Endothelial cell of umbilical vein (primary cell): ENCODE measurements around the gene CCDC39. TPM values are rescaled to one million over a fixed set of nuclear protein-coding genes. Genes with fewer than 3 reads are reported as not detected.

ENCODE experiments used
- BruUV-seq: library from RNA; stranded (reverse); fragments of 400-500 nt; replicated peaks from 2 replicates; lab custom pipeline; 2021; lab: Mats Ljungman, UMichigan
- CTCF ChIA-PET: fragments of 300-600, 350-600 bp; sonication (Branson Sonifier 250); formaldehyde crosslinking; loops from one replicate; lab custom pipeline; 2021; ENCODE audit warnings: antibody characterized with exemption, inconsistent platforms; lab: Charles Lee
- POLR2A ChIA-PET: fragments of 300-600, 350-600 bp; sonication (Branson Sonifier 250); formaldehyde crosslinking; loops from one replicate; lab custom pipeline; 2021; ENCODE audit warnings: antibody characterized with exemption, inconsistent platforms; lab: Charles Lee
- DNase-seq: peaks from one replicate; pipeline ENCODE4 v3.0.0-alpha.2; 2011; ENCODE audit warnings: low read depth, low spot score
- FAIRE-seq: peaks from 2 replicates; lab custom pipeline; 2011; peaks lifted over from hg19 to GRCh38; lab: Jason Lieb, UNC
- H2AFZ ChIP-seq: 2 replicates; pipeline ENCODE4 v1.6.0; 2012; ENCODE audit warnings: low read depth, low read length, control low read depth, inconsistent platforms
- H3K27ac ChIP-seq: 2 replicates; pipeline ENCODE4 v1.5.1; 2011; ENCODE audit warnings: low read depth, mild to moderate bottlenecking, control low read depth, low read length, moderate library complexity; ENCODE audit not compliant: insufficient read depth
- H3K27me3 ChIP-seq, 2 experiments: 2 replicates each; pipeline versions ENCODE4 v1.6.0 to v1.6.1; 2011; ENCODE audit warnings: low read length in 2 of 2, mixed read lengths in 1 of 2; ENCODE audit not compliant: control insufficient read depth in 2 of 2, insufficient read depth in 2 of 2
- H3K36me3 ChIP-seq, 2 experiments: 2 replicates in 1 of 2; 3 replicates in 1 of 2; pipeline ENCODE4 v1.5.1; 2011; ENCODE audit warnings: low read length in 2 of 2, mild to moderate bottlenecking in 1 of 2, moderate library complexity in 1 of 2; ENCODE audit not compliant: control insufficient read depth in 2 of 2, insufficient read depth in 2 of 2; ENCODE audit errors: extremely low read depth in 1 of 2
- H3K4me1 ChIP-seq: 3 replicates; pipeline ENCODE4 v1.5.1; 2011; ENCODE audit warnings: mild to moderate bottlenecking, low read length; ENCODE audit not compliant: control insufficient read depth, insufficient read depth; ENCODE audit errors: extremely low read depth
- H3K4me2 ChIP-seq: 2 replicates; pipeline ENCODE4 v1.6.1; 2011; ENCODE audit warnings: low read length, control low read depth, mixed read lengths; ENCODE audit not compliant: insufficient read depth
- H3K4me3 ChIP-seq, 3 experiments: fragments of 200-600 bp in 1 of 3; sonication (generic), shearing (Covaris generic) in 1 of 3; replicated peaks in 1 of 3; 2 replicates each; pipeline ENCODE4 v1.5.1; 2011 to 2016; ENCODE audit warnings: control low read depth in 3 of 3, low read length in 3 of 3, mild to moderate bottlenecking in 2 of 3, inconsistent platforms in 1 of 3, low read depth in 1 of 3, moderate library complexity in 1 of 3; ENCODE audit not compliant: insufficient read depth in 1 of 3
- H3K79me2 ChIP-seq: 2 replicates; pipeline ENCODE4 v1.6.0; 2012; ENCODE audit warnings: low read length, inconsistent platforms; ENCODE audit not compliant: control insufficient read depth, insufficient read depth
- H3K9ac ChIP-seq: replicated peaks from 2 replicates; pipeline ENCODE3; 2011; ENCODE audit warnings: low read length, control low read depth; ENCODE audit not compliant: insufficient read depth; ENCODE audit errors: extremely low read depth
- H3K9me1 ChIP-seq: replicated peaks from 3 replicates; pipeline ENCODE4 v1.6.0; 2011; ENCODE audit warnings: mild to moderate bottlenecking, low read length; ENCODE audit not compliant: control insufficient read depth, insufficient read depth; ENCODE audit errors: extremely low read depth
- H3K9me3 ChIP-seq: replicated peaks from 2 replicates; pipeline ENCODE4 v1.5.1; 2012; ENCODE audit warnings: low read length, inconsistent platforms; ENCODE audit not compliant: control insufficient read depth, insufficient read depth
- H4K20me1 ChIP-seq: replicated peaks from 2 replicates; pipeline ENCODE3; 2011; ENCODE audit warnings: mild to moderate bottlenecking, low read length; ENCODE audit not compliant: control insufficient read depth, insufficient read depth; ENCODE audit errors: extremely low read depth
- EZH2 ChIP-seq: IDR thresholded peaks from 2 replicates; pipeline ENCODE4 v1.6.1; 2012; ENCODE audit warnings: borderline replicate concordance, low read depth, mild to moderate bottlenecking, moderate library complexity, low read length, inconsistent platforms; ENCODE audit not compliant: severe bottlenecking
- FOS ChIP-seq: IDR thresholded peaks from 2 replicates; pipeline ENCODE4 v1.6.1; 2011; ENCODE audit warnings: mild to moderate bottlenecking, low read length, moderate library complexity, borderline replicate concordance; ENCODE audit not compliant: insufficient read depth
- GATA2 ChIP-seq: IDR thresholded peaks from 2 replicates; pipeline ENCODE4 v1.7.0; 2011; ENCODE audit warnings: low read depth, mild to moderate bottlenecking, moderate library complexity, mixed read lengths, low read length; ENCODE audit not compliant: insufficient read length, insufficient read depth
- JUN ChIP-seq: IDR thresholded peaks from 2 replicates; pipeline ENCODE4 v1.6.1; 2011; ENCODE audit warnings: borderline replicate concordance, low read depth; ENCODE audit not compliant: insufficient read length, insufficient read depth
- MYC ChIP-seq: IDR thresholded peaks from one replicate; pipeline ENCODE4 v1.6.1; 2011; ENCODE audit warnings: mild to moderate bottlenecking, low read depth, low read length
- POLR2A ChIP-seq: IDR thresholded peaks from 2 replicates; pipeline ENCODE4 v1.6.1; 2012; ENCODE audit warnings: low read depth, mild to moderate bottlenecking, control low read depth, low read length
- POLR2AphosphoS5 ChIP-seq: IDR thresholded peaks from 2 replicates; pipeline ENCODE4 v1.6.1; 2012; ENCODE audit warnings: low read depth, mild to moderate bottlenecking, control low read depth, low read length, moderate library complexity; ENCODE audit not compliant: insufficient read depth
- dilution Hi-C: fragments of 300-500 bp; cut with MboI; formaldehyde crosslinking; loops from one replicate; pipeline ENCODE4 v1.15.0; 2019; ENCODE audit warnings: low sequenced_read_pairs; ENCODE audit not compliant: extremely low pct_ligation_motif_present
- intact Hi-C: fragments of 100-400 bp; cut with micrococcal nuclease; formaldehyde crosslinking; loops from one replicate; pipeline ENCODE4 v1.10.0; 2022
- polyA plus RNA-seq, 4 experiments: library from polyadenylated mRNA; depleted of rRNA in 3 of 4; stranded (reverse) in 3 of 4; unstranded in 1 of 4; fragments of >200 nt; gene quantifications; 2 replicates each; pipeline versions ENCODE4 v1.2.1 to v1.2.3, GENCODE V29; 2011 to 2012; ENCODE audit warnings: missing spikeins in 1 of 4
- total RNA-seq: library from RNA; stranded (reverse); gene quantifications from 2 replicates; pipeline ENCODE4 v1.2.3, GENCODE V29; 2021
- TF ChIP-seq, protein P1 (sequence below): IDR thresholded peaks from 2 replicates; pipeline ENCODE4 v1.6.1; 2011; ENCODE audit not compliant: insufficient read depth, insufficient read length
- TF ChIP-seq, protein P2 (sequence below), 2 donors: IDR thresholded peaks; 1 replicate in 1 of 2; 2 replicates in 1 of 2; pipeline ENCODE4 v1.5.1; 2011; ENCODE audit warnings: low read length in 2 of 2, mild to moderate bottlenecking in 2 of 2, moderate library complexity in 2 of 2, control low read depth in 1 of 2, inconsistent platforms in 1 of 2, low read depth in 1 of 2; ENCODE audit not compliant: insufficient read depth in 1 of 2; ENCODE audit errors: extremely low read depth in 1 of 2

CCDC39 gene
- total and polyA plus RNA-seq, 2 donors (not counting 3 experiments of a cell fraction or from before 2014, with no cell fraction given): not detected

DNA sequence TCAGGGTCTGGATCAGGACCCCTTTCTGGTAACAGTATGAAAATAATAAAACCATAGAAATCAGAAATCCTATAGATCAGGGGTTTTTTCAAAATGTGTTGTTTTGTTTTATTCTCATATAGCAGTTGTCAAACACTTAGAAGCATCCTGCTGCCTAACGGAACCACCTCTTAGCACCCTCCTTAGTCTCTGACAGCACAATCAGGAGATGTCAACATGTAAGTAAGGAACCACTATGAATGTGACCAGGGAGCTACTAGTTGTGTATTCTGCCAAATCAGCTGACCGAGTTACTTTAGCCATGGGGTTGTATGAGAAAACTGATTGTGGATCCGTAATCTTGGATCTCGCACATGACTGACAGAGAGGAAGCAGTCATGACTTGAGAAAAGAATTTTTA is 22.2 kb downstream of the CCDC39 start:
- TF ChIP-seq, protein P1, sequence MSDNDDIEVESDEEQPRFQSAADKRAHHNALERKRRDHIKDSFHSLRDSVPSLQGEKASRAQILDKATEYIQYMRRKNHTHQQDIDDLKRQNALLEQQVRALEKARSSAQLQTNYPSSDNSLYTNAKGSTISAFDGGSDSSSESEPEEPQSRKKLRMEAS: no peak
- TF ChIP-seq GATA2: no peak
- no peak for TF ChIP-seq POLR2A
- TF ChIP-seq MYC: no peak
- TF ChIP-seq EZH2: no peak
- no peak for TF ChIP-seq JUN
- TF ChIP-seq, protein P2, sequence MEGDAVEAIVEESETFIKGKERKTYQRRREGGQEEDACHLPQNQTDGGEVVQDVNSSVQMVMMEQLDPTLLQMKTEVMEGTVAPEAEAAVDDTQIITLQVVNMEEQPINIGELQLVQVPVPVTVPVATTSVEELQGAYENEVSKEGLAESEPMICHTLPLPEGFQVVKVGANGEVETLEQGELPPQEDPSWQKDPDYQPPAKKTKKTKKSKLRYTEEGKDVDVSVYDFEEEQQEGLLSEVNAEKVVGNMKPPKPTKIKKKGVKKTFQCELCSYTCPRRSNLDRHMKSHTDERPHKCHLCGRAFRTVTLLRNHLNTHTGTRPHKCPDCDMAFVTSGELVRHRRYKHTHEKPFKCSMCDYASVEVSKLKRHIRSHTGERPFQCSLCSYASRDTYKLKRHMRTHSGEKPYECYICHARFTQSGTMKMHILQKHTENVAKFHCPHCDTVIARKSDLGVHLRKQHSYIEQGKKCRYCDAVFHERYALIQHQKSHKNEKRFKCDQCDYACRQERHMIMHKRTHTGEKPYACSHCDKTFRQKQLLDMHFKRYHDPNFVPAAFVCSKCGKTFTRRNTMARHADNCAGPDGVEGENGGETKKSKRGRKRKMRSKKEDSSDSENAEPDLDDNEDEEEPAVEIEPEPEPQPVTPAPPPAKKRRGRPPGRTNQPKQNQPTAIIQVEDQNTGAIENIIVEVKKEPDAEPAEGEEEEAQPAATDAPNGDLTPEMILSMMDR (IDR thresholded peaks at IDR 0.05; ENCODE audit: extremely low read depth in 1 of 2, insufficient read depth in 1 of 2, low read depth in 1 of 2, low read length in 2 of 2): no peak
- no peak for TF ChIP-seq POLR2AphosphoS5
- no peak for TF ChIP-seq FOS
- no peaks in the 10 kb centered on the region for H3K79me2 ChIP-seq
- H2AFZ ChIP-seq: no peak overlapping the region
- DNase-seq (no peak), FAIRE-seq (no peak)
- no peaks in the 10 kb centered on the region for H3K9me1 ChIP-seq
- no peaks in the 10 kb centered on the region for H3K9me3 ChIP-seq
- H3K4me3 ChIP-seq: no peak overlapping the region
- no peak overlapping the region for H3K9ac ChIP-seq
- no TSS peak for BruUV-seq
- peaks cover 0 to 3% of the 10 kb centered on the region in 2 experiments for H3K27me3 ChIP-seq
- ChIA-PET CTCF (interaction anchor here (0.7 to 1.5 kb wide), 3 partner anchors 21 to 728 kb away, joined by 3 to 4 read pairs (median 3); no protein-coding TSS in a partner anchor), POLR2A (no interaction called here)
- H3K27ac ChIP-seq: no peak overlapping the region
- no peaks in the 10 kb centered on the region for H3K36me3 ChIP-seq
- dilution Hi-C loops (no loop called here), intact Hi-C loops (no loop called here)
- H3K4me1 ChIP-seq: no peaks in the 10 kb centered on the region
- H4K20me1 ChIP-seq: no peaks in the 10 kb centered on the region
- H3K4me2 ChIP-seq: no peak overlapping the region
